Measurements from ENCODE around the gene TRAF1. TPM values are rescaled to one million over a fixed set of nuclear protein-coding genes. Genes with fewer than 3 reads are reported as not detected.

TRAF1 gene
- total RNA-seq, 5 donors from 2014 or later (not counting 1 experiment from before 2014, with no cell fraction given): 67.6 to 170 (median 157) TPM

GRCh38 chr9:120937127-120937526 is 10.5 kb upstream of the TRAF1 start:
- H3K4me3 ChIP-seq (ENCODE audit: control insufficient read depth in 1 of 2, extremely low read depth in 1 of 2, low read length in 1 of 2): no peak overlapping the region
- POLR2A ChIA-PET: interaction anchor here in 1 of 2 donors (1.3 kb wide), 1 partner anchor 69 kb away, joined by 5 read pairs; no protein-coding TSS in a partner anchor
- H3K27me3 ChIP-seq (replicated peaks in 1 of 2; ENCODE audit: control insufficient read depth in 2 of 2, extremely low read depth in 1 of 2, insufficient read depth in 2 of 2, low read length in 1 of 2): no peaks in the 10 kb centered on the region
- peak overlapping the region in 1 of 3 donors; percentile 53 for H3K4me3 Mint-ChIP-seq
- no peaks in the 10 kb centered on the region for H3K27me3 Mint-ChIP-seq
- 100% methylated on average over 1 of the region's 1 CpG for WGBS (ENCODE audit: insufficient coverage)
- H3K27ac ChIP-seq (ENCODE audit: low read length): peak overlapping the region; percentile 75
- H3K4me1 Mint-ChIP-seq: peaks cover 48 to 55% (median 49%) of the 10 kb centered on the region in 3 donors
- no peaks in the 10 kb centered on the region for H3K36me3 ChIP-seq (ENCODE audit: control insufficient read depth in 2 of 2, extremely low read depth in 1 of 2, insufficient read depth in 1 of 2, low read length in 1 of 2)
- H3K9me3 ChIP-seq: no peaks in the 10 kb centered on the region
- DNase-seq (no peak), ATAC-seq (replicated peaks in 1 of 4) (no peak)
- H3K36me3 Mint-ChIP-seq: no peaks in the 10 kb centered on the region
- no peaks in the 10 kb centered on the region for H3K9me3 Mint-ChIP-seq
- H3K27ac Mint-ChIP-seq: peak overlapping the region; percentile 95 to 100
- H3K4me1 ChIP-seq (ENCODE audit: control insufficient read depth in 1 of 2, extremely low read depth in 1 of 2, insufficient read depth in 2 of 2, low read length in 2 of 2): peaks cover 44 to 46% of the 10 kb centered on the region in 2 experiments
- CTCF ChIA-PET: interaction anchor here (0.6 to 3.0 kb wide), 17 partner anchors 11 to 184 kb away, joined by 3 to 39 read pairs (median 4); partner anchors contain the start of genes PSMD5 (in 1 of the 2) and TRAF1 (in 1 of the 2)

- WGBS (ENCODE audit: insufficient coverage): no CpG with 5 or more reads among the region's 2 CpGs
- H3K9me3 Mint-ChIP-seq: no peaks in the 10 kb centered on the region
- peak overlapping the region; percentile 95 to 100 for H3K27ac Mint-ChIP-seq
- H3K27me3 ChIP-seq (replicated peaks in 1 of 2; ENCODE audit: control insufficient read depth in 2 of 2, extremely low read depth in 1 of 2, insufficient read depth in 2 of 2, low read length in 1 of 2): no peaks in the 10 kb centered on the region
- ATAC-seq (replicated peaks in 1 of 4): no peak
- H3K36me3 ChIP-seq (ENCODE audit: control insufficient read depth in 2 of 2, extremely low read depth in 1 of 2, insufficient read depth in 1 of 2, low read length in 1 of 2): no peaks in the 10 kb centered on the region
- peak overlapping the region; percentile 47 to 60 (median 53) for H3K4me3 Mint-ChIP-seq
- no peak overlapping the region for H3K4me3 ChIP-seq (ENCODE audit: control insufficient read depth in 1 of 2, extremely low read depth in 1 of 2, low read length in 1 of 2)
- DNase-seq: no peak
- H3K4me1 ChIP-seq (ENCODE audit: control insufficient read depth in 1 of 2, extremely low read depth in 1 of 2, insufficient read depth in 2 of 2, low read length in 2 of 2): peaks cover 48 to 50% of the 10 kb centered on the region in 2 experiments
- no peaks in the 10 kb centered on the region for H3K36me3 Mint-ChIP-seq
- CTCF ChIA-PET: interaction anchor here (0.6 to 3.0 kb wide), 17 partner anchors 10 to 185 kb away, joined by 3 to 39 read pairs (median 4); partner anchors contain the start of genes PSMD5 (in 1 of the 2) and TRAF1 (in 1 of the 2)
- peaks cover 52 to 59% (median 53%) of the 10 kb centered on the region in 3 donors for H3K4me1 Mint-ChIP-seq
- no peaks in the 10 kb centered on the region for H3K9me3 ChIP-seq
- POLR2A ChIA-PET: interaction anchor here in 1 of 2 donors (1.3 kb wide), 1 partner anchor 68 kb away, joined by 5 read pairs; no protein-coding TSS in a partner anchor
- no peaks in the 10 kb centered on the region for H3K27me3 Mint-ChIP-seq
- H3K27ac ChIP-seq (ENCODE audit: low read length): peak overlapping the region; percentile 75
Measured at GRCh38 chr9:120936764-120937122, 10.1 kb upstream of the TRAF1 start.

GRCh38 chr9:120936011-120936763 is 9.6 kb upstream of the TRAF1 start:
- H3K4me1 Mint-ChIP-seq: peaks cover 58 to 64% (median 59%) of the 10 kb centered on the region in 3 donors
- Histone ChIP-seq H3K36me3 (ENCODE audit: control insufficient read depth in 2 of 2, extremely low read depth in 1 of 2, insufficient read depth in 1 of 2, low read length in 1 of 2) (no peaks in the 10 kb centered on the region), H3K4me3 (ENCODE audit: control insufficient read depth in 1 of 2, extremely low read depth in 1 of 2, low read length in 1 of 2) (peak overlapping the region in 1 of 2 donors; percentile 11), H3K27me3 (replicated peaks in 1 of 2; ENCODE audit: control insufficient read depth in 2 of 2, extremely low read depth in 1 of 2, insufficient read depth in 2 of 2, low read length in 1 of 2) (no peaks in the 10 kb centered on the region), H3K4me1 (ENCODE audit: control insufficient read depth in 1 of 2, extremely low read depth in 1 of 2, insufficient read depth in 2 of 2, low read length in 2 of 2) (peaks cover 50 to 56% of the 10 kb centered on the region in 2 experiments), H3K9me3 (no peaks in the 10 kb centered on the region), H3K27ac (ENCODE audit: low read length) (peak overlapping the region; percentile 75)
- H3K27ac Mint-ChIP-seq: peak overlapping the region; percentile 95 to 100
- POLR2A ChIA-PET: interaction anchor here (0.6 to 1.3 kb wide), 3 partner anchors 27 to 88 kb away, joined by 3 to 5 read pairs (median 4); no protein-coding TSS in a partner anchor
- H3K9me3 Mint-ChIP-seq: no peaks in the 10 kb centered on the region
- DNase-seq (peak; percentile 65 to 93 (median 82)), ATAC-seq (replicated peaks in 1 of 4) (peak; percentile 66 to 76 (median 74))
- CTCF ChIA-PET: interaction anchor here (0.6 to 3.0 kb wide), 22 partner anchors 10 to 185 kb away, joined by 3 to 39 read pairs (median 4); partner anchors contain the start of genes PSMD5 (in 1 of the 2) and TRAF1 (in 1 of the 2)
- peak overlapping the region; percentile 47 to 60 (median 53) for H3K4me3 Mint-ChIP-seq
- H3K36me3 Mint-ChIP-seq: no peaks in the 10 kb centered on the region
- 3% methylated on average over 8 of the region's 10 CpGs for WGBS (ENCODE audit: insufficient coverage)
- no peaks in the 10 kb centered on the region for H3K27me3 Mint-ChIP-seq

GRCh38 chr9:120935383-120935857 is 8.8 kb upstream of the TRAF1 start:
- Mint-ChIP-seq H3K27ac (peak overlapping the region; percentile 95 to 100), H3K27me3 (no peaks in the 10 kb centered on the region), H3K4me3 (peak overlapping the region; percentile 37 to 53 (median 47)), H3K9me3 (no peaks in the 10 kb centered on the region), H3K4me1 (peaks cover 63 to 70% (median 65%) of the 10 kb centered on the region in 3 donors), H3K36me3 (no peaks in the 10 kb centered on the region)
- CTCF ChIA-PET: interaction anchor here (0.6 to 3.0 kb wide), 10 partner anchors 12 to 89 kb away, joined by 3 to 39 read pairs (median 4); no protein-coding TSS in a partner anchor
- H3K27ac ChIP-seq (ENCODE audit: low read length): peak overlapping the region; percentile 75
- H3K36me3 ChIP-seq (ENCODE audit: control insufficient read depth in 2 of 2, extremely low read depth in 1 of 2, insufficient read depth in 1 of 2, low read length in 1 of 2): no peaks in the 10 kb centered on the region
- no CpG with 5 or more reads among the region's 4 CpGs for WGBS (ENCODE audit: insufficient coverage)
- no peak overlapping the region for H3K4me3 ChIP-seq (ENCODE audit: control insufficient read depth in 1 of 2, extremely low read depth in 1 of 2, low read length in 1 of 2)
- DNase-seq (peak in 2 of 35 experiments; percentile 21 to 42), ATAC-seq (replicated peaks in 1 of 4) (no peak)
- no peaks in the 10 kb centered on the region for H3K27me3 ChIP-seq (replicated peaks in 1 of 2; ENCODE audit: control insufficient read depth in 2 of 2, extremely low read depth in 1 of 2, insufficient read depth in 2 of 2, low read length in 1 of 2)
- H3K9me3 ChIP-seq: no peaks in the 10 kb centered on the region
- H3K4me1 ChIP-seq (ENCODE audit: control insufficient read depth in 1 of 2, extremely low read depth in 1 of 2, insufficient read depth in 2 of 2, low read length in 2 of 2): peaks cover 54 to 62% of the 10 kb centered on the region in 2 experiments
- POLR2A ChIA-PET: interaction anchor here in 1 of 2 donors (0.6 kb wide), 1 partner anchor 87 kb away, joined by 4 read pairs; no protein-coding TSS in a partner anchor

- Histone ChIP-seq H3K4me3 (ENCODE audit: control insufficient read depth in 1 of 2, extremely low read depth in 1 of 2, low read length in 1 of 2) (no peak overlapping the region), H3K27me3 (replicated peaks in 1 of 2; ENCODE audit: control insufficient read depth in 2 of 2, extremely low read depth in 1 of 2, insufficient read depth in 2 of 2, low read length in 1 of 2) (no peaks in the 10 kb centered on the region), H3K27ac (ENCODE audit: low read length) (peak overlapping the region; percentile 99), H3K36me3 (ENCODE audit: control insufficient read depth in 2 of 2, extremely low read depth in 1 of 2, insufficient read depth in 1 of 2, low read length in 1 of 2) (no peaks in the 10 kb centered on the region), H3K4me1 (ENCODE audit: control insufficient read depth in 1 of 2, extremely low read depth in 1 of 2, insufficient read depth in 2 of 2, low read length in 2 of 2) (peaks cover 58 to 73% of the 10 kb centered on the region in 2 experiments), H3K9me3 (no peaks in the 10 kb centered on the region)
- Mint-ChIP-seq H3K9me3 (no peaks in the 10 kb centered on the region), H3K27ac (peak overlapping the region; percentile 100), H3K36me3 (no peaks in the 10 kb centered on the region), H3K4me3 (peak overlapping the region in 1 of 3 donors; percentile 34), H3K4me1 (peaks cover 74 to 81% (median 76%) of the 10 kb centered on the region in 3 donors), H3K27me3 (no peaks in the 10 kb centered on the region)
- no peak for ATAC-seq (replicated peaks in 1 of 4)
- CTCF ChIA-PET: interaction anchor here (1.3 to 1.8 kb wide), 3 partner anchors 17 to 87 kb away, joined by 3 to 6 read pairs (median 4); no protein-coding TSS in a partner anchor
- DNase-seq: no peak
- POLR2A ChIA-PET: interaction anchor here (0.5 to 0.6 kb wide), 3 partner anchors 35 to 66 kb away, joined by 3 to 11 read pairs (median 3); no protein-coding TSS in a partner anchor
- no CpG with 5 or more reads among the region's 3 CpGs for WGBS (ENCODE audit: insufficient coverage)
Measured at GRCh38 chr9:120934281-120934680, 7.7 kb upstream of the TRAF1 start.
